Fibroblast of lung (primary cell): ENCODE results near the gene SLC38A7. TPM values are rescaled to one million over a fixed set of nuclear protein-coding genes. Genes with fewer than 3 reads are reported as not detected.

ENCODE experiments used
- DNase-seq, 2 donors: peaks; one replicate each; pipeline versions ENCODE4 v3.0.0 to v3.0.0-alpha.2; 2010; ENCODE audit warnings: low read depth in 2 of 2
- H2AFZ ChIP-seq: 2 replicates; pipeline ENCODE4 v1.5.1; 2012; ENCODE audit warnings: low read length, control low read depth, inconsistent platforms
- H3K27ac ChIP-seq: 2 replicates; pipeline ENCODE4 v1.5.1; 2011; ENCODE audit warnings: low read length, control low read depth; ENCODE audit not compliant: insufficient read depth
- H3K27me3 ChIP-seq: 2 replicates; pipeline ENCODE4 v1.5.1; 2011; ENCODE audit warnings: mild to moderate bottlenecking, low read length; ENCODE audit not compliant: control insufficient read depth, insufficient read depth
- H3K36me3 ChIP-seq: 2 replicates; pipeline ENCODE4 v1.5.1; 2011; ENCODE audit warnings: low read length; ENCODE audit not compliant: control insufficient read depth, insufficient read depth
- H3K4me1 ChIP-seq: 2 replicates; pipeline ENCODE4 v1.5.1; 2011; ENCODE audit warnings: low read length; ENCODE audit not compliant: control insufficient read depth, insufficient read depth; ENCODE audit errors: extremely low read depth
- H3K4me2 ChIP-seq: 2 replicates; pipeline ENCODE4 v1.5.1; 2011; ENCODE audit warnings: low read length, control low read depth; ENCODE audit not compliant: insufficient read depth; ENCODE audit errors: extremely low read depth
- H3K4me3 ChIP-seq, 4 experiments: fragments of 200-600 bp in 1 of 4; sonication (generic) in 1 of 4; replicated peaks in 1 of 4; 2 replicates each; pipeline ENCODE4 v1.5.1; 2011 to 2016; ENCODE audit warnings: low read length in 4 of 4, low read depth in 3 of 4, mild to moderate bottlenecking in 3 of 4, control low read depth in 2 of 4, inconsistent platforms in 1 of 4, mixed read lengths in 1 of 4; ENCODE audit not compliant: insufficient read depth in 1 of 4; ENCODE audit errors: control extremely low read depth in 1 of 4
- H3K79me2 ChIP-seq: 2 replicates; pipeline ENCODE4 v1.5.1; 2012; ENCODE audit warnings: mild to moderate bottlenecking, low read length, inconsistent platforms; ENCODE audit not compliant: control insufficient read depth, insufficient read depth
- H3K9ac ChIP-seq: 2 replicates; pipeline ENCODE4 v1.5.1; 2011; ENCODE audit warnings: mild to moderate bottlenecking, low read length, control low read depth; ENCODE audit not compliant: insufficient read depth
- H3K9me3 ChIP-seq: 2 replicates; pipeline ENCODE4 v1.5.1; 2012; ENCODE audit warnings: low read depth, low read length; ENCODE audit not compliant: control insufficient read depth, insufficient read depth
- H4K20me1 ChIP-seq: 2 replicates; pipeline ENCODE4 v1.5.1; 2011; ENCODE audit warnings: low read length; ENCODE audit not compliant: control insufficient read depth, insufficient read depth; ENCODE audit errors: extremely low read depth
- CTCF ChIP-seq, 2 donors: IDR thresholded peaks in 1 of 2; conservative IDR thresholded peaks in 1 of 2; 1 replicate in 1 of 2; 2 replicates in 1 of 2; pipeline ENCODE4 v1.5.1; 2011 to 2012; ENCODE audit warnings: low read length in 2 of 2, control low read depth in 1 of 2, inconsistent platforms in 1 of 2, low read depth in 1 of 2, mild to moderate bottlenecking in 1 of 2
- EZH2 ChIP-seq: IDR thresholded peaks from 2 replicates; pipeline ENCODE4 v1.5.1; 2012; ENCODE audit warnings: low read length, control low read depth, mild to moderate bottlenecking; ENCODE audit errors: missing control alignments
- polyA plus RNA-seq, 2 donors: library from polyadenylated mRNA; depleted of rRNA in 1 of 2; stranded (reverse) in 1 of 2; unstranded in 1 of 2; fragments of >200 nt; gene quantifications; 2 replicates each; pipeline ENCODE4 v1.2.1, GENCODE V29; 2011 to 2012; ENCODE audit warnings: missing spikeins in 1 of 2
- total RNA-seq: library from RNA; depleted of rRNA; stranded (reverse); fragments of >200 nt; gene quantifications from 2 replicates; pipeline ENCODE4 v1.2.1, GENCODE V29; 2014

The SLC38A7 gene
- total and polyA plus RNA-seq, 2 donors (not counting 1 experiment from before 2014, with no cell fraction given), result 15.4 to 30.1 TPM

DNA sequence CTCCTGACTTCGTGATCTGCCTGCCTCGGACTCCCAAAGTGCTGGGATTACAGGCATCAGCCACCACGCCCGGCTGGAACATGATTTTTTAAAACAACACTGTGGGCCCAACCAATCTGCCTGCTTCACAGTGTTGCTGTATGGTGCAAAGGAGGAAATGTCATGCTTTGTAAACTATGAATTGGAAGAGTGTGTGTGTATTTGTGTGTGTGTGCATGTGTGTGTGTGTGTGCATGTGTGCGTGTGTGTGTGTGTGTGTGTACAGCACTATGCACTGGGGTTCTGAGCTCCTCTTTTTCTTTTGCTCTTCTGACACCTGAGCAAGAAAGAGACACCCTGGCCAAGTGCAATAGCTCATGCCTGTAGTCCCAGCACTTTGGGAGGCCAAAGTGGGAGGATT, 40.5 kb downstream of the SLC38A7 start:
- Histone ChIP-seq H3K4me1 (no peaks in the 10 kb centered on the region), H3K9ac (no peak overlapping the region), H3K79me2 (no peaks in the 10 kb centered on the region), H3K4me3 (no peak overlapping the region), H3K27ac (no peak overlapping the region), H3K9me3 (no peaks in the 10 kb centered on the region), H4K20me1 (no peaks in the 10 kb centered on the region), H2AFZ (no peak overlapping the region), H3K36me3 (no peaks in the 10 kb centered on the region), H3K27me3 (no peaks in the 10 kb centered on the region), H3K4me2 (no peak overlapping the region)
- no peak for DNase-seq
- TF ChIP-seq EZH2, result no peak
- TF ChIP-seq CTCF (conservative IDR thresholded peaks at IDR 0.05 in 1 of 2, IDR thresholded peaks at IDR 0.05 in 1 of 2; ENCODE audit: low read depth in 1 of 2, low read length in 2 of 2), result no peak

- no peak overlapping the region for H3K4me3 ChIP-seq
- peaks cover 3% of the 10 kb centered on the region for H3K4me1 ChIP-seq
- no peak for DNase-seq
- H3K4me2 ChIP-seq, result no peak overlapping the region
- no peak overlapping the region for H3K27ac ChIP-seq
- no peak for TF ChIP-seq CTCF (conservative IDR thresholded peaks at IDR 0.05 in 1 of 2, IDR thresholded peaks at IDR 0.05 in 1 of 2; ENCODE audit: low read depth in 1 of 2, low read length in 2 of 2)
- TF ChIP-seq EZH2, result no peak
- no peaks in the 10 kb centered on the region for H4K20me1 ChIP-seq
- no peaks in the 10 kb centered on the region for H3K9me3 ChIP-seq
- no peaks in the 10 kb centered on the region for H3K27me3 ChIP-seq
- no peak overlapping the region for H2AFZ ChIP-seq
- no peaks in the 10 kb centered on the region for H3K36me3 ChIP-seq
- H3K9ac ChIP-seq, result no peak overlapping the region
- no peaks in the 10 kb centered on the region for H3K79me2 ChIP-seq
These were observed 43.6 kb downstream of the SLC38A7 start for GRCh38 chr16:58640949-58641348.

GRCh38 chr16:58639836-58640235, 44.7 kb downstream of the SLC38A7 start:
- no peaks in the 10 kb centered on the region for H3K79me2 ChIP-seq
- H3K4me1 ChIP-seq, result peaks cover 3% of the 10 kb centered on the region
- H3K9ac ChIP-seq, result no peak overlapping the region
- no peak overlapping the region for H3K4me2 ChIP-seq
- H3K36me3 ChIP-seq, result no peaks in the 10 kb centered on the region
- H4K20me1 ChIP-seq, result no peaks in the 10 kb centered on the region
- no peak overlapping the region for H3K27ac ChIP-seq
- H3K27me3 ChIP-seq, result no peaks in the 10 kb centered on the region
- TF ChIP-seq CTCF (conservative IDR thresholded peaks at IDR 0.05 in 1 of 2, IDR thresholded peaks at IDR 0.05 in 1 of 2; ENCODE audit: low read depth in 1 of 2, low read length in 2 of 2), result no peak
- TF ChIP-seq EZH2, result no peak
- no peak for DNase-seq
- no peaks in the 10 kb centered on the region for H3K9me3 ChIP-seq
- no peak overlapping the region for H3K4me3 ChIP-seq
- H2AFZ ChIP-seq, result no peak overlapping the region
